GM21447 (cell line): ENCODE results near the gene CTU1.
"Not testable (repeated sequence)": the region's sequence is repeated elsewhere in the genome, so short reads cannot be mapped to it uniquely, and the experiment has no call there.

Source experiments
- ATAC-seq: cut with Tn5 transposase; IDR thresholded peaks from one replicate; pipeline ENCODE4 v1.9.1; 2021; ENCODE audit not compliant: unreplicated experiment

The CTU1 gene

GRCh38 chr19:51108066-51108804 is at the start of gene CTU1:
CTU1 (minus strand) TSS chr19:51108409; CDS start chr19:51104569, 3,840 bp downstream.
- ATAC-seq = peak; percentile 95

- no peak for ATAC-seq
These were observed 49.1 kb upstream of the CTU1 start for GRCh38 chr19:51157265-51157664.

DNA sequence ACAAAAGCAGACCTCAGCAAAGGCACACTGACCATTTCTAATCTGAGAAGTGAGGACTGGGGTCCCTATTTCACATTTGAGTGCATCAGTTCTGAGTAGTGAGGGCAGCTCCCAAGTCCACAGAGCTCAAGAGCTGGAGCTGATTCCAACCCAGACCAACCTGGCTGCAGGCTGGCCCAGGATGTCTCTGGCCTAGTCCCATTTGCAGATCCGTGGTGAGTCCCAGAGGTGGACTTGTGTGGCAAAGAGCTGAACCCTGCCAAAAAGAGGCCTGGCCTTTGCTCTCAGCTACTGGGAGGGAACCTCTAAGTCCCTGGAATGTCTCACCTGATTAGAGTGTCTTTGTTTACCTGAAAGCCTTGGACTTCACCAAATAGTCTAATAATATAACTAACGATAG is 48.5 kb upstream of the CTU1 start:
- no peak for ATAC-seq

DNA sequence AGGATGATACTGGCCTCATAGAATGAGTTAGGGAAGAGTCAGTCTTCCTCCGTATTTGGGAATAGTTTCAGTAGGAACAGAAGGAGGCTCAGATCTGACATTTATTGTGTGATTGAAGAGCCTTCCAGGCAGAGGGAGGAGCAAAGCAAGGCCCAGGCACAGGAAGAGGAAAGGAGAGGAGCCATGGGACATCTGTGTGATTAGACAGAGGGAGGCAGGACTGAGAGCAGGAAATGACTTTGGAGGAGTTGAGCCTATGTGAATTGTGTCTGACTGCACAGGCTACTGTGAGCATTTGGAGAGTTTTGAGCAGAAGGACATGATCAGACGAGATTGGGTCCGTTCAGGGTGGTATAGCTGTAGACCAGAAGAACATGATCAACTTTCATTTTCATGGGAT is 42.4 kb upstream of the CTU1 start:
- ATAC-seq = no peak

GRCh38 chr19:51148580-51148979 is 40.4 kb upstream of the CTU1 start:
- ATAC-seq = no peak

DNA sequence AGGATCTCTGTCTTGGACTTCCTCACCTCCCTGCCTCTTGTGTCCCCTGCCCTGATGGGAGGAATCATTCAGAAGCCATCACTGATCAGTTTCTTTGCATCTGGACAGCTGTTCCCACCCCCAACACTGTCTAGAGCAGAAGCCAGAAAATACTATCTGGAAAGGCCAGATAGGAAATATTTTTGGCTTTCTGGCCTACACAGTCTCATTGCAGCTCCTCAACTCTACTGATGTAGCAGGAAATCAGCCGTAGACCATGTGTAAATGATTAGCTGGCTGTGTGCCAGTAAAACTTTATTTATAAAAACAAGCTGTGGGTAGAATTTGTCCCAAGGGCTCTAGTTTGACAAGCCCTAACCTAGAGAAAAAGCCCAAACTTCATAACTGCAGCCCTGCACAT is 39.5 kb upstream of the CTU1 start:
- no peak for ATAC-seq

DNA sequence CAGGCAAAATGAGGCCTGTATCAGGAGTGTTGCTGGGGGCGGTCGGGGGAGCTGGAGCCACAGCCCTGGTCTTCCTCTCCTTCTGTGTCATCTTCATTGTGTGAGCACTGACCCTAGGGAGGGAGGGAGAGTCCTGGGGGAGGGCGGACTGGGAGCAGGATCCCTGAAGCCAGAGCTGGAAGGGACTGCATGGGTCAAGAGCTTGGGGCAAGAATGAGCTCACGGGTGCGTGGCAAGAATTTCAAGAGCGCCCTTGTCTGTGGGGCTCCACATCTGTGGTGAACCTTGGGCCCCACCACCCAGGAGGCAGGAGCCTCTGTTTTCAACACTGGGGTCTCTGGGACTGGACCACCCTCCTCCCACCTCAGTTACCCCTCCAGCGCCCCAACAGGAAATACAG is 38.5 kb upstream of the CTU1 start:
- ATAC-seq = no peak

GRCh38 chr19:51145916-51146493 is 37.8 kb upstream of the CTU1 start:
- no peak for ATAC-seq

DNA sequence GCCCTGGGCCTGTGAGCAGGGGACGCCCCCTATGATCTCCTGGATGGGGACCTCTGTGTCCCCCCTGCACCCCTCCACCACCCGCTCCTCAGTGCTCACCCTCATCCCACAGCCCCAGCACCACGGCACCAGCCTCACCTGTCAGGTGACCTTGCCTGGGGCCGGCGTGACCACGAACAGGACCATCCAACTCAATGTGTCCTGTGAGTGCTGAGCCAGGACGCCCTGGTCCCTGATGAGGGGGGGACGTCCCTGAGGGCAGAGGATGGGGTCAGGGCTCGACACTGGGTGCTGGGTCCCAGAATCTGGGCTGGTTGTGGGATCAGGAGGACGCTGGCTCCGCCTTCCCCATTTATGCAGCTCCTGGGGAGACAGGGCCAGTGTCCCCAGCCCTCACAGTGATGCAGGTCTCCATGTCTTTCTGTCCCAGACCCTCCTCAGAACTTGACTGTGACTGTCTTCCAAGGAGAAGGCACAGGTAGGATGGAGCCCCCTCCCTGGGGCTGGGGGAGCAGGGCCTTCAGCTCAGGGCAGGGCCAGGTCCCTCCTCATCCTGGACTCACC is 36.4 kb upstream of the CTU1 start:
- ATAC-seq = no peak

DNA sequence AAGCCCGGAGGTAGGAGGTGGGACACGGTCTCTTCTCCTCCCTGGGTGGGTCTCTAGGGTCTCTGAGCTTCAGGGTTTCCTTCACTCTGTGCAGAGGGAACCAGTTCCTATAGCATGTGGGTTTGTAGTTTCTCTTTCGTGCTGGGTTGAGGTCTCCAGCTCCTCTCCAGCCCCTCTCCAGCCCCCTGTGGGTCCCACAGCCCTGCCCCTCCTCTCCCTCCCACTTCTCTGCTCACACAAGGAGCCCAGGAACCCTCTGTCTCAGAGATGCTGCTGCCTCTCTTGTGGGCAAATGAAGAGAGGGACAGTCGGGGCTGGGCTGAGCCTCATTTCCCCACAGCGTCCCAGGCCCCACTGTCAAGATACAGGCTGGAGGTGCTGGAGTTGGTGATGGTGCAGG is 35.3 kb upstream of the CTU1 start:
- no peak for ATAC-seq

- ATAC-seq = not testable (repeated sequence)
These were observed 34.7 kb upstream of the CTU1 start for GRCh38 chr19:51142809-51143475.

GRCh38 chr19:51142119-51142518 is 33.9 kb upstream of the CTU1 start, which contains the start of gene SIGLEC7:
SIGLEC7 (plus strand) TSS chr19:51142301; CDS start chr19:51142370, 69 bp downstream.
- no peak for ATAC-seq

DNA sequence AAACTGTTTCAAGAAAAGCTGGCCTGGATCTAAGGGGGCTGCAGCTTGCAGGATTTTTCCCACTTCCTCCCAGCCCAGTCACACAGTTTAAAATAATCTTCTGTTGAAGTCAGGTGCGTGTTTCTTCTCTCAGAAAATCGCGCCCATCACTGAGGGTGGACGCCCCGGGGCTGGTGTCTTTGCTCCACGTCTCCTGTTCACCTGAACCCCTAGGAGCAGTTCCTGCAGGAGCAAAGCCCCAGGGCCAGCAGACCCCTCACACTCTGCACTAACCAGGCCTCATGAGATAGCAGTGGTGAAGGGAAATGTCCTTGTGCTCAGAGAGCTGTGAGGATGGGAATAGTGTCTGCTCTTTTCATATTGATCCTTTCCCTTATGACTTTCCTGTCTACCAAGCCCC is 33.0 kb upstream of the CTU1 start:
- no peak for ATAC-seq

DNA sequence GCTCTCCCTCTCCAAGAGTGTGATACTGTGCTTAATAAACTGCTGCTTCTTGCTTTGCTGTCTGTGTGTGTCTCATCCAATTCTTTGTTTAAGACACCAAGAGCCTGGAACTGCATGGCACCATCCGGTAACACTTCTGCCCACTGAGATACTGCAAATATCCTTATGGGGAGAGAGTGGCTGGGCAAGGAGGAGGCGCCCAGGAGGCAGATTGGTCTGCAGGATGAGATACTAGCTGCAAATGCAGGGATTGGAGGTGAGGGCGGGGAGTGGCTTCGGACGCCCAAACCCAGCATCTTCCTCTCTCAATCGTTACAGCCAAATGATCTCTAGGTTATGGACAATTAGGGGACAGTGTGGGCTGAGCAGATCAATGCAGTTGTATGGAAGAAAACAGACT is 32.2 kb upstream of the CTU1 start:
- no peak for ATAC-seq

- ATAC-seq = no peak
These were observed 31.2 kb upstream of the CTU1 start for GRCh38 chr19:51139299-51140014.

- ATAC-seq = no peak
These were observed 30.4 kb upstream of the CTU1 start for GRCh38 chr19:51138549-51138979.

- no peak for ATAC-seq
These were observed 29.7 kb upstream of the CTU1 start for GRCh38 chr19:51137792-51138425.

DNA sequence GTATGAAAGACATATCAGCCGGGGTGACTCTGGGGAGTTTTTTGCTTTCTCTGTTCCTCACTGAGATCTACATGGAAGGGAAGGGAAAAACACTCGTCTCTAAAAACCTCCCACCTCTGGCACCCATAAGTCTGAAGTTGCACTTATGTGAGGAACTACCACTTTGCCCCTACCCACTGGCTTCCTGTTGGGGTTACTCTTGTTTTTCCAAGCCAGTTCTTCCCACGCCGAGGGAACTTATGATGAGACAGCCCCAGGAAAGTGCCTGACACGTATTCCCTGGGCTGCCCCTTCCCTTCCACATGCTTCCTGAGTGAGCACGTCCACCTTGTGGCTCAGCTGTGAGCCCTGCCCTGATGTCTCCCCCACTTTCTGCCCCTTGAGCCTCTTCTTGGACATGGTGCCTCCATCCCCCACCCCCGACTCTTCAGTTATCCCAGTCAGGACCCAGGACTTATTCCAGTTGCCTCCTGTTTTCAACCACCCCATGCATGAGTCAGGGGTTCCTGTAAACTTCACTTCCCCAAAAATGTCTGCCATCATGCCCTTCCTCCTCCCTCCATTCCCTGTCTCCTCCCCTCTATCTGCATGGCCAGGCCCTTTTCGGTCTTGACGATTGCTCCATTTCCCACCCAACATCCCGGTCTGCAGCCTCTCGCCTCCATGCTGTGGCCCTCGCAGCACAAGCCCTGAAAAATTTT is 28.8 kb upstream of the CTU1 start:
- no peak for ATAC-seq

DNA sequence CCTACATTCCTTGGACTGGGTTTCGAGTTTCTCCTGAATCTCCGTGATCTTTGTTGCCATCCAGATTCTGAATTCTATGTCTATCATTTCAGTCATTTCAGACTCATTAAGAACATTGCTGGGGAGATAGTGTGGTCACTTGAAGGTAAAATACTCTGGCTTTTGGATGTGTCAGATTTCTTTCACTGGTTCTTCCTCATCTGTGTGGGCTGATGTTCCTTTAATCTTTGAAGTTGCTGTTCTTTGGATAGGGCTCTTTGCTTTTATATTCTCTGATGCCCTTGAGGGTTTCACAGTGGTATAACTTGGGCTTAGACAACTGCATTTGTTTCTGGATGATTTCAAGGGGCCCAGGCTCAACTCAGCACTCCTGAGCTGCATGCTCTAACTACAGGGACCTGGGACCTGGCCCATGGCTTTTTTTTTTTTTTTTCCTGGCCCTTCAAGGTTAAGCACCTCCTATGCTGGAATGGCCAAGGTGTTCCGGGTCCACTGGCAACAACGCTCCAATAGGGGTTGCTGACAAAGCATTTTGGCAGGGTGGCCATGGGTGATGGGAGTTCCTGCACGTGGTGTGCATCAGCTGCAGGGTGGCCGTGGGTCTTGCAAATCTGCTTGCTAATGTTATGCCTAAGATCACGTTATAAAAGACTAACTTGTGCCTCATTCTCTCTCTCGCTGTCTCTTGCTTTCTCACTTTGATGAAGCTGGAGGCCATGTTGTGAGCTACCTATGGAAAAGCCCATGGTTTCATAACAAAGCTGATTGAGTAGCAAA is 28.0 kb upstream of the CTU1 start:
- no peak for ATAC-seq
